WTC11 (cell line): ENCODE measurements around the gene DNAH5.

Experiments used
- CTCF ChIP-seq: fragments of 200-600 bp; IDR thresholded peaks from 2 replicates; pipeline ENCODE4 v1.8.0; 2022; ENCODE audit warnings: antibody characterized with exemption
- MXD4 ChIP-seq: fragments of 250-450 bp; sonication (Bioruptor Pico); IDR thresholded peaks from 2 replicates; pipeline ENCODE4 v1.8.0; 2021; ENCODE audit warnings: mild to moderate bottlenecking, moderate library complexity, borderline replicate concordance
- NR3C1 ChIP-seq: sonication (generic); formaldehyde crosslinking; conservative IDR thresholded peaks from 2 replicates; pipeline ENCODE4 v1.8.1; 2023; ENCODE audit warnings: low read depth, mild to moderate bottlenecking, missing genetic modification reagents
- ZBTB21 ChIP-seq: sonication (generic); formaldehyde crosslinking; IDR thresholded peaks from 2 replicates; pipeline ENCODE4 v1.8.1; 2023; ENCODE audit warnings: mild to moderate bottlenecking, missing genetic modification reagents, borderline replicate concordance

DNA sequence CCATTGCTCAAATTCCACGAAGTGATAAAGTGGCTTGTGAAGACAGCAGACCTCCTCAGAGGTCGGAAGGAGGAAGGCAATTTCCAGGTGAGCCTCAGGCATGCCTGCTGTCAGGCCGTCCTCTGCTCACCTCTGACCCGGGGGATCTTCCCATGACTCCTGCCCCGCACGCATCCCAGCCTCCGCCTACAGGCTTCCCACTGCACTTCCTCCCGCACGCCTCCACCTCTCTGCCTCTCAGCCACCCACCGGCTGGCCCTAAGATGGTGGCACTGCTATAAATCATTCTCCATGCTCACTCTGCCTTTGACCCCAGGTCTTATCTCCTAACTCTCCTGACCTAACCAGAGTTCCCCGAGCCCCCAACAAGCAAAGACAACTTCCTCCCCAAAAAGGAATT lies 49.4 kb upstream of the DNAH5 start:
- no peak for TF ChIP-seq NR3C1
- TF ChIP-seq CTCF, result no peak
- TF ChIP-seq MXD4, result no peak
- TF ChIP-seq ZBTB21 (CRISPR knock-in tag), result no peak
